Esophagus muscularis mucosa (tissue), 4 donors: Measurements from ENCODE around the gene TRIM25. TPM values are rescaled to one million over a fixed set of nuclear protein-coding genes. Genes with fewer than 3 reads are reported as not detected.
A peak's percentile ranks its signal among the peaks of the same experiment; 100 is the strongest.

Experiments used
- DNase-seq: peaks from one replicate; pipeline ENCODE4 v3.0.0-alpha.2; 2017; ENCODE audit errors: extremely low spot score
- H3K27ac ChIP-seq, 4 donors: fragments of 200-600 bp; sonication (generic); replicated peaks in 1 of 4; 1 replicate in 3 of 4; 2 replicates in 1 of 4; pipeline ENCODE4 v1.5.1; 2016 to 2019; ENCODE audit warnings: mild to moderate bottlenecking in 1 of 4
- H3K27me3 ChIP-seq, 4 donors: fragments of 200-600 bp; sonication (generic); one replicate each; pipeline versions ENCODE4 v1.5.1 to v1.6.0; 2016 to 2019
- H3K36me3 ChIP-seq, 4 donors: fragments of 200-600 bp; sonication (generic); one replicate each; pipeline ENCODE4 v1.5.1; 2016 to 2019
- H3K4me1 ChIP-seq, 4 donors: fragments of 200-600 bp; sonication (generic); one replicate each; pipeline ENCODE4 v1.5.1; 2016 to 2019
- H3K4me3 ChIP-seq, 4 donors: fragments of 200-600 bp; sonication (generic); 1 replicate in 2 of 4; 2 replicates in 2 of 4; pipeline ENCODE4 v1.5.1; 2016 to 2019; ENCODE audit warnings: mild to moderate bottlenecking in 4 of 4, moderate library complexity in 1 of 4
- H3K9me3 ChIP-seq, 4 donors: fragments of 200-600 bp; sonication (generic); 1 replicate in 3 of 4; 2 replicates in 1 of 4; pipeline ENCODE4 v1.5.1; 2016 to 2019
- CTCF ChIP-seq, 3 experiments: fragments of 200-600 bp in 2 of 3; fragments of 450-650 bp in 1 of 3; sonication (generic) in 2 of 3; IDR thresholded peaks; one replicate each; pipeline ENCODE4 v1.5.1; 2017 to 2019; ENCODE audit warnings: antibody characterized with exemption in 3 of 3, mild to moderate bottlenecking in 2 of 3, moderate library complexity in 1 of 3
- EP300 ChIP-seq: sonication (generic); formaldehyde crosslinking; IDR thresholded peaks from one replicate; pipeline ENCODE4 v1.6.1; 2017; ENCODE audit warnings: antibody characterized with exemption
- POLR2A ChIP-seq: fragments of 450-650 bp; IDR thresholded peaks from one replicate; pipeline ENCODE4 v1.6.1; 2017; ENCODE audit warnings: antibody characterized with exemption, moderate library complexity, mild to moderate bottlenecking, low read depth
- POLR2AphosphoS5 ChIP-seq, 2 donors: sonication (generic); formaldehyde crosslinking; IDR thresholded peaks; one replicate each; pipeline ENCODE4 v1.6.1; 2017; ENCODE audit warnings: antibody characterized with exemption in 2 of 2
- WGBS: methylation state at CpG from one replicate; pipeline ENCODE4 v1.1.5; 2018; 5-methylcytosine and 5-hydroxymethylcytosine counted together
- intact Hi-C: fragments of 100-400 bp; cut with DNase I; formaldehyde crosslinking; loops from one replicate; pipeline ENCODE4 v1.15.1; 2023
- total RNA-seq, 4 donors: library from RNA; depleted of rRNA; stranded (reverse); fragments of >200 nt; gene quantifications; one replicate each; pipeline versions ENCODE4 v1.1.0 to v1.2.1, GENCODE V29; 2016

The TRIM25 gene
- total RNA-seq, 4 donors from 2014 or later = 13.9 to 19.9 (median 16.6) TPM

DNA sequence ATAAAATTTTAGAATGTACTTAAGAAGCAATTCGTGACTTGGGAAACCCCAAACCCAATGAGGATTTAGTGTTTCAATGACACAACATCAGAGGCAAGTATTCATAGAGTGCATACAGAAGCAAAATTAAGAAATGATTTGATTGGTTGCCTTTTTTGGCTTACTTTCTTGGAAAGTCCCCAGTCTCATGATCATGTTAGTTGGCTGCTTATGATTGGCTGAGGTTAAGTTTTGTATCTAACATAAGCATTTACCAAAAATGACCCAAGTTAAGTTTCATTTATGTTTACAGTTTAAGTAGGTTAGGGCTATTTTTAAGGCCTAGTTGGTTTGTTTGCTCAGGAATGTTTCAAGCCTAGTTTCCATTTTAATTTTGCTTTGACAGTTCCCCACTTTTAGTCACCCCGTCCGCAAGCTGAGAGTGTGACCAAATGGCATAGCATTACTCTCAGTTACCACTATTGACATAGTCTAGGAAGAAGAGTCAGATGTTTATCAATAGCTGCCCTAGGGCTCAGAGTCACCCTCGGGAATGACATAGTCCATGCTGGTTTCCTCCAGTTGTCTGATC is 43.7 kb downstream of the TRIM25 start:
- no peak overlapping the region for H3K4me3 ChIP-seq
- H3K4me1 ChIP-seq = peaks cover 0 to 6% (median 0%) of the 10 kb centered on the region in 4 donors
- TF ChIP-seq CTCF (IDR thresholded peaks at IDR 0.05) (no peak), POLR2AphosphoS5 (IDR thresholded peaks at IDR 0.05) (no peak), POLR2A (no peak), EP300 (no peak)
- no peak overlapping the region for H3K27ac ChIP-seq
- intact Hi-C loops = no loop called here
- no peaks in the 10 kb centered on the region for H3K36me3 ChIP-seq
- no peaks in the 10 kb centered on the region for H3K9me3 ChIP-seq
- 76% methylated on average over 4 of the region's 4 CpGs for WGBS
- DNase-seq = no peak
- peaks cover 0 to 6% (median 0%) of the 10 kb centered on the region in 4 donors for H3K27me3 ChIP-seq

GRCh38 chr17:56868716-56869115 is 45.1 kb downstream of the TRIM25 start:
- DNase-seq = no peak
- WGBS = 99% methylated on average over 3 of the region's 3 CpGs
- intact Hi-C loops = no loop called here
- TF ChIP-seq CTCF (IDR thresholded peaks at IDR 0.05) = no peak
- peaks cover 0 to 6% (median 0%) of the 10 kb centered on the region in 4 donors for H3K4me1 ChIP-seq
- no peak overlapping the region for H3K27ac ChIP-seq
- peaks cover 0 to 6% (median 0%) of the 10 kb centered on the region in 4 donors for H3K27me3 ChIP-seq
- H3K4me3 ChIP-seq = no peak overlapping the region
- H3K9me3 ChIP-seq = no peaks in the 10 kb centered on the region
- H3K36me3 ChIP-seq = peaks cover 0 to 12% (median 6%) of the 10 kb centered on the region in 4 donors

DNA sequence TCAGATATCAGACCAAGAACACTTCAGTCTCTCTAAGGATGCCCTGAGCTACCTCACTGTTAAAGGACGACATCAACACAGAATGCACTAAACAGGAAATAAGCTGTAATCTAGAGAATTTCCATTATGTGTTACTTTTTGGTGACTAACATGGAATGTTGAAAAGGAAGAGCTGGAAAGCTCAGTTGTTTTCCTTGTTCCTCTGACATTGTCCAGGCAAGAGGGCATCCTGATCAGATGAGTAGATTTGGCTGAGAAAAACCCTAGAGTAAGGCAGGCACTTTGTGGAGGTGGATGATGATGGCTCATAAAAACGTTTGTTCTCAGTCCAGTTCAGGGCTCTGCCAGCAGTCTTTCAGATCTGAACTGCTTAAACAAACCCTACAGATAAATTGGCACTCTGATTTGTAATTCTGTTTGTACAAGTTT is 45.9 kb downstream of the TRIM25 start:
- Histone ChIP-seq H3K4me1 (peaks cover 0 to 6% (median 0%) of the 10 kb centered on the region in 4 donors), H3K9me3 (no peaks in the 10 kb centered on the region), H3K27me3 (no peaks in the 10 kb centered on the region), H3K36me3 (peaks cover 3 to 19% (median 8%) of the 10 kb centered on the region in 4 donors), H3K4me3 (no peak overlapping the region), H3K27ac (no peak overlapping the region)
- TF ChIP-seq POLR2AphosphoS5 (IDR thresholded peaks at IDR 0.05) (no peak), EP300 (no peak), CTCF (IDR thresholded peaks at IDR 0.05) (no peak), POLR2A (no peak)
- 52% methylated on average over 2 of the region's 2 CpGs for WGBS
- intact Hi-C loops = no loop called here
- no peak for DNase-seq

DNA sequence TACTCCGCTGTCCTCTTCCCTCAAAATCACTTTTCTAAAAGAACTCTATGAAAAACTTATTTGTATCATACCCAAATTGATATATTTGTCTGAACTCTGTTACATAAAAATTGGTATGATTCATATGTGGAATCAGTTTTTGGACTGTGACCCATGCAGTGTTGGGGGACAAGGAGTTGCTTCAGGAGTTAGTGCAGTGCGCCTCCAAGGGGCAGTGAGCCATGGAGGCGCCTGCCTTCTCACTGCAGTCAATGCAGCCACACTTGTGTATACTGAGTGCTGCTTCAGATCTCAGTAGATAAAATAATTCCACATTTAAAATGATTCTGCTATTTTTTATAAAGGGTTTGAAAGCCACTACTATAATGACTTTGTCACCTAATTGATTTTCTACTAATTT is 47.4 kb downstream of the TRIM25 start:
- no peak for TF ChIP-seq EP300
- TF ChIP-seq POLR2A = no peak
- peak in 1 of 3 experiments; percentile 3 for TF ChIP-seq CTCF (IDR thresholded peaks at IDR 0.05)
- TF ChIP-seq POLR2AphosphoS5 (IDR thresholded peaks at IDR 0.05) = no peak
- intact Hi-C loops = no loop called here
- no peak overlapping the region for H3K27ac ChIP-seq
- 62% methylated on average over 3 of the region's 3 CpGs for WGBS
- no peak for DNase-seq
- H3K27me3 ChIP-seq = no peaks in the 10 kb centered on the region
- no peaks in the 10 kb centered on the region for H3K9me3 ChIP-seq
- H3K4me1 ChIP-seq = peaks cover 0 to 6% (median 0%) of the 10 kb centered on the region in 4 donors
- peaks cover 13 to 33% (median 17%) of the 10 kb centered on the region in 4 donors for H3K36me3 ChIP-seq
- no peak overlapping the region for H3K4me3 ChIP-seq

DNA sequence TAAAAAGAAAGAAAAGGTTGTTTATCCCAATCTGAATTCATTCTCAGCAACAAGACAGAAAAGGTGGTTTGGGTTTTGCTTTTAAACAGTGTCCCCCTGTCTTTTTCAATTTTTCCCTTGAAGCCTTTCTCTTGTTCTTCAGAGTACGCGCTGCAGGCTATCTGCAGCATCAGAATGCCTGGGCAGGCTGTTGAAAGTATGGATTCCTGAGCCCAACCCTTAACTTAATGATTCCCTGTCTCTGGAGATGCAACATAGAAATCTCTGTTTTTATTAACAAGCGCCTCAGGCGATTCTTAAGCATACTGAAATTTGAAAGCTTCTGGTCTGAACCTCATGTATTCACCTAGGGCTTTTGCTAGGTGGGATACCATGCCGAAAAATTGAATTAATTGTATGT is 47.8 kb downstream of the TRIM25 start:
- no peaks in the 10 kb centered on the region for H3K27me3 ChIP-seq
- intact Hi-C loops = no loop called here
- DNase-seq = no peak
- TF ChIP-seq CTCF (IDR thresholded peaks at IDR 0.05) (no peak), POLR2A (no peak), EP300 (no peak), POLR2AphosphoS5 (IDR thresholded peaks at IDR 0.05) (no peak)
- H3K9me3 ChIP-seq = no peaks in the 10 kb centered on the region
- WGBS = 96% methylated on average over 5 of the region's 5 CpGs
- no peak overlapping the region for H3K27ac ChIP-seq
- H3K4me3 ChIP-seq = no peak overlapping the region
- H3K36me3 ChIP-seq = peaks cover 13 to 38% (median 17%) of the 10 kb centered on the region in 4 donors
- peaks cover 0 to 6% (median 0%) of the 10 kb centered on the region in 4 donors for H3K4me1 ChIP-seq
